GM13976 (cell line): ENCODE data around the gene MYOF.

Experiments used
- DNase-seq: peaks from one replicate; pipeline ENCODE4 v3.0.0; 2012; ENCODE audit warnings: low spot score
- in situ Hi-C: fragments of 300-500 bp; cut with MboI; formaldehyde crosslinking; loops from one replicate; pipeline ENCODE4 v1.12.0; 2022; ENCODE audit warnings: low sequenced_read_pairs, mixed read lengths, inconsistent platforms; ENCODE audit not compliant: unreplicated experiment
- TF ChIP-seq, protein P1 (sequence below): IDR thresholded peaks from 2 replicates; pipeline ENCODE4 v1.5.1; 2012; ENCODE audit warnings: borderline replicate concordance, mild to moderate bottlenecking; ENCODE audit not compliant: insufficient read depth; ENCODE audit errors: extremely low read depth, missing control alignments, control extremely low read depth

Gene MYOF

DNA sequence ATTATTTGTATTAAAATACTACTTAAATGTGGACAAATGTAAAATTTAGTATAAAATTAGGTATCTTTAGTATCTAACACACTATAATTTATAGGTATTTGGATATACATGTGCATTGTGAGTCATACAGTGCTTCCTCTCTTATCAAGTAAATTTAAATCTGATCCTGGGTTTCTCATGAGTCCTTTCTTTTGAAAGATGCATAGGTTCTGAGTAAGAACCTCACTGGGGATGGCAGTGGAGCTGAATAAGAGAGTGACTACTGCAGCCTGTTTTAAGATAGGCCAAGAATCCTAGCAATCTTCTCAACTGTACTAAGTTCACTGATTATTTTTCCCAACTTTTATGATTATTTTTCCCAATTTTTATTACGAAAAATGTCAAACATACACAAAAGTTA is 30.4 kb upstream of the MYOF start:
- TF ChIP-seq, protein P1, sequence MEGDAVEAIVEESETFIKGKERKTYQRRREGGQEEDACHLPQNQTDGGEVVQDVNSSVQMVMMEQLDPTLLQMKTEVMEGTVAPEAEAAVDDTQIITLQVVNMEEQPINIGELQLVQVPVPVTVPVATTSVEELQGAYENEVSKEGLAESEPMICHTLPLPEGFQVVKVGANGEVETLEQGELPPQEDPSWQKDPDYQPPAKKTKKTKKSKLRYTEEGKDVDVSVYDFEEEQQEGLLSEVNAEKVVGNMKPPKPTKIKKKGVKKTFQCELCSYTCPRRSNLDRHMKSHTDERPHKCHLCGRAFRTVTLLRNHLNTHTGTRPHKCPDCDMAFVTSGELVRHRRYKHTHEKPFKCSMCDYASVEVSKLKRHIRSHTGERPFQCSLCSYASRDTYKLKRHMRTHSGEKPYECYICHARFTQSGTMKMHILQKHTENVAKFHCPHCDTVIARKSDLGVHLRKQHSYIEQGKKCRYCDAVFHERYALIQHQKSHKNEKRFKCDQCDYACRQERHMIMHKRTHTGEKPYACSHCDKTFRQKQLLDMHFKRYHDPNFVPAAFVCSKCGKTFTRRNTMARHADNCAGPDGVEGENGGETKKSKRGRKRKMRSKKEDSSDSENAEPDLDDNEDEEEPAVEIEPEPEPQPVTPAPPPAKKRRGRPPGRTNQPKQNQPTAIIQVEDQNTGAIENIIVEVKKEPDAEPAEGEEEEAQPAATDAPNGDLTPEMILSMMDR: no peak
- no peak for DNase-seq
- in situ Hi-C loops: no loop called here

DNA sequence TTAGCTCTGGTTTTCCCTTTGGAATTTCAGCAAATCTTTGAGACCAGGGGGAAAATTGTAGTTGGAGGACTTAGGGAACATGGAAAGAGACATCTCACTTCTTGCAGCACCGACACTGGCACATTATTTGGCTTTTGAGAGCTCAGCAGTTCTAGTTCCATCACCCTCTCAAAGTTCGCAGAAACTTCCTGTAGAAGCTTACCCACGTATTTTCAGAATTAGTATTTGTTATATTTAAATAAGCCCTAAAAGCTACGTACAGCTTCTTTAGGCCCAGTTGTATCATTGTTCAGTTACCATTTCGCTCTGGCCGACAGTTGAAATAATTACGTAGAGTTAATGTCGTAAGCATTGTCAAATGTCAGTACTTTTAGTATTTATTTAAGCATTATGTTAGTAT is 27.7 kb upstream of the MYOF start:
- DNase-seq: no peak
- TF ChIP-seq, protein P1: no peak
- in situ Hi-C loops: no loop called here

DNA sequence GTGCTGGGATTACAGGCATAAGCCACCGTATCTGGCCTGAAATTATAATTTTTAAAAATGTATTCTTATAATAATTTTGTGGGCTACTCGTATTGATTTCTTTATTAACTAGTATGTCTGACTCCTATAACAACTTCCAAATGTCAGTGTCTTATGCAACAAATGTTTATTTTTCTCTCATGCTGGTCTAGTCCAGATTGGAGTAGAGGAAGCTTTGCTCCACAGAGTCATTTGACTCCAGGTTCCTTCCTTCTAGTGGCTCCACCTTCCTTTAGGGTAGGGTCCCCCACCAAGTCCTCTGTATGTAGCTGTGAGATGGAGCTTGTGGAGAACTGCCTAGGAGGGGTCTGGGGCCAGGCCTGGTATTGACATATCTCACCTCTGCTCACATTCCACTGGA is 22.9 kb upstream of the MYOF start:
- in situ Hi-C loops: no loop called here
- TF ChIP-seq, protein P1: no peak
- DNase-seq: no peak

DNA sequence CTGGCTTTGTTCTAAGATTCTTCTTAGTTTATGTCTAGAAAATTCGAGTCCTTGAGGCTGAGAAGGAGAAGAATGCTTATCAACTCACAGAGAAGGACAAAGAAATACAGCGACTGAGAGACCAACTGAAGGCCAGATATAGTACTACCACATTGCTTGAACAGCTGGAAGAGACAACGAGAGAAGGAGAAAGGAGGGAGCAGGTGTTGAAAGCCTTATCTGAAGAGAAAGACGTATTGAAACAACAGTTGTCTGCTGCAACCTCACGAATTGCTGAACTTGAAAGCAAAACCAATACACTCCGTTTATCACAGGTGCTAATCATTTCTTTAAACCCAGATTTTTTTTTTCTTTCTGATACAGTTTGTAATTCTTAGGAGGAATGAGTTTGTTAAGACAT is 20.9 kb upstream of the MYOF start:
- TF ChIP-seq, protein P1: no peak
- DNase-seq: peak; percentile 25
- in situ Hi-C loops: no loop called here

DNA sequence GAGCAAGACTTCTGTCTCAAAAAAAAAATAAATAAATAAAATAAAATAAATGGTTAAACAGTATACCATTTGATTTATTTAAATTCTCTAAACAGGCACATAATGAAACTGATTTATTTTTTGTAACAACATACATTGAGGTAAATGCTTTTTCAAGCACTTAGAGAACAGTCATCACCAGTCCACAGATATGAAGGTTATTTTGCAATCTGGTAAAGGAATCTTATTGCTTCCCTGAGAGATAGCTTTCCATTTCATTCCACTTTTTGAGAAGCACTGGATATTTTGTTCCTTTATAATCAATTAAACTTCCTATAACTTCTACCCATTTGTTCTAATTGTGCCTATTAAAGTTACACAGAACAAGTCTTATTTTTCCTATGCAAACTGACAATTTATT is 19.5 kb upstream of the MYOF start:
- DNase-seq: no peak
- in situ Hi-C loops: no loop called here
- TF ChIP-seq, protein P1: no peak

DNA sequence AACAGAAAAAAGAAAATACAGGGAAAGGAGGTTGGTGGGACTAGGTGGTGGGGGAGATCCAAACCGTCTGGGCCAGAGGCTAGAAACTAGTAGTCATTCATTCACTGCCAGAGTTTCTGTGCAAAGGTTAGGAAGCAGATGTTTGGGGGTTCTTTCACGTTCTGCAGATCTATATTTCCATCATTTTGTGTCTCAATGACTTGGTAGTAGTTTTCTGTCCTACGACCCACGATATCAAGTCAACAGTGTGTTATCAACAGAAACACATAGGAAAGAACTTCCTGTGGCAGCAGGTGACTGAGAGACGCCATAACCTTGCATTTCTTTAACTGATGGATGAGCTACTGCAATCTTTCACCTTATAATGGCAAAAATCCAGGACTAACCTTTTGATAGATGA is 16.0 kb upstream of the MYOF start:
- DNase-seq: no peak
- TF ChIP-seq, protein P1: no peak
- in situ Hi-C loops: no loop called here

DNA sequence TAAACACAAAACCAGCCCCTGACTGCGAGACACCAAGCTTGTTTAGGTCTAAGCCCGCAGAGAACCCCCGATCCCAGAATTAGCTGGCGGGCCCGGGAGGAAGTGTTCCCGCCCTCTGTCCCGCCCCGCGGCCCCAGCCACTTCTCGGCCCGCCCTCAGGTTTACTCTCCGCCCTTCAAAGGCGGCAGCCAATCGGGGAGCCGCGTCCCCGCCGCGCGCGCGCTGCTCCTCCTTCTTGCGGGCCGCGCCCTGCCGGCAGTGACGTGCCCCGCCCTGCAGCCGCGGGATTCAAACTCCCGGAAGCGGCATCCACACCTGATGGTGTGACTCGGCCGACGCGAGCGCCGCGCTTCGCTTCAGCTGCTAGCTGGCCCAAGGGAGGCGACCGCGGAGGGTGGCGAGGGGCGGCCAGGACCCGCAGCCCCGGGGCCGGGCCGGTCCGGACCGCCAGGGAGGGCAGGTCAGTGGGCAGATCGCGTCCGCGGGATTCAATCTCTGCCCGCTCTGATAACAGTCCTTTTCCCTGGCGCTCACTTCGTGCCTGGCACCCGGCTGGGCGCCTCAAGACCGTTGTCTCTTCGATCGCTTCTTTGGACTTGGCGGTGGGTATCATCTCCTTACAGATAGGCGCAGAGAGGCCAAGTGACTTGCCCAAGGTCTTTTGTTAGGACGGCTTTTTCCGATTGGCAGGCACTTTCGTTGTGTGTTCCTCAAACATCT is 14.3 kb upstream of the MYOF start, which contains the start of gene CEP55:
Gene CEP55, plus strand, starts transcription at position 291 of the 720 bp plus-strand sequence. CDS start 3,440 bp downstream, outside the sequence.
- in situ Hi-C loops: no loop called here
- TF ChIP-seq, protein P1: no peak

More for the DNA sequence above, 14.3 kb upstream of the MYOF start, which contains the start of gene CEP55:
- peak; percentile 96 for DNase-seq
